H1 (cell line): Measurements from ENCODE around the gene PDE1A. TPM values are rescaled to one million over a fixed set of nuclear protein-coding genes. Genes with fewer than 3 reads are reported as not detected.

Experiments used
- CTCF ChIA-PET: fragments of 300-600 bp; sonication (Branson Sonifier 250); formaldehyde crosslinking; loops from one replicate; lab custom pipeline; 2021; ENCODE audit not compliant: partially characterized antibody; lab: Charles Lee
- POLR2A ChIA-PET: fragments of 300-600 bp; sonication (Branson Sonifier 250); formaldehyde crosslinking; loops from one replicate; lab custom pipeline; 2021; ENCODE audit warnings: inconsistent platforms; ENCODE audit not compliant: partially characterized antibody; lab: Charles Lee
- DNase-seq, 2 experiments: peaks; one replicate each; pipeline versions ENCODE4 v3.0.0 to v3.0.0-alpha.2; 2010 to 2022; ENCODE audit warnings: low spot score in 2 of 2, low read depth in 1 of 2, mixed read lengths in 1 of 2
- FAIRE-seq: peaks from 2 replicates; lab custom pipeline; 2011; peaks lifted over from hg19 to GRCh38; lab: Jason Lieb, UNC
- H2AFZ ChIP-seq: 2 replicates; pipeline ENCODE4 v1.8.1; 2012; ENCODE audit warnings: low read length, inconsistent platforms
- H2AK5ac ChIP-seq: 2 replicates; pipeline ENCODE4 v1.6.1; 2013; ENCODE audit warnings: low read depth, low read length
- H2BK120ac ChIP-seq: replicated peaks from 2 replicates; pipeline ENCODE3; 2013; ENCODE audit warnings: low read depth, low read length, inconsistent platforms
- H2BK12ac ChIP-seq: 2 replicates; pipeline ENCODE4 v1.6.1; 2013; ENCODE audit warnings: low read depth, low read length
- H2BK15ac ChIP-seq: 2 replicates; pipeline ENCODE4 v1.6.1; 2013; ENCODE audit warnings: low read length
- H2BK20ac ChIP-seq: 2 replicates; pipeline ENCODE4 v1.6.1; 2013; ENCODE audit warnings: low read length
- H2BK5ac ChIP-seq: 2 replicates; pipeline ENCODE4 v1.6.1; 2013; ENCODE audit warnings: low read depth, low read length
- H3K14ac ChIP-seq: 2 replicates; pipeline ENCODE4 v1.6.1; 2013; ENCODE audit warnings: inconsistent platforms; ENCODE audit not compliant: insufficient read length
- H3K18ac ChIP-seq: 2 replicates; pipeline ENCODE4 v1.6.1; 2013; ENCODE audit warnings: low read length; ENCODE audit errors: extremely low read depth
- H3K23ac ChIP-seq: 2 replicates; pipeline ENCODE4 v1.6.1; 2013; ENCODE audit warnings: inconsistent platforms; ENCODE audit not compliant: insufficient read length
- H3K23me2 ChIP-seq: 2 replicates; pipeline ENCODE4 v1.6.1; 2013; ENCODE audit warnings: low read depth, low read length
- H3K27ac ChIP-seq: 2 replicates; pipeline ENCODE4 v1.6.1; 2011; ENCODE audit warnings: low read depth, low read length, inconsistent platforms
- H3K27me3 ChIP-seq, 4 experiments: replicated peaks in 1 of 4; 1 replicate in 1 of 4; 2 replicates in 3 of 4; pipeline versions ENCODE4 v1.6.1 to v1.8.1; 2011 to 2013; ENCODE audit warnings: low read length in 3 of 4, mild to moderate bottlenecking in 3 of 4, inconsistent platforms in 2 of 4, mixed read lengths in 2 of 4, moderate library complexity in 1 of 4; ENCODE audit not compliant: control insufficient read depth in 3 of 4, insufficient read depth in 3 of 4; ENCODE audit errors: extremely low read depth in 1 of 4
- H3K36me3 ChIP-seq, 4 experiments: 2 replicates each; pipeline versions ENCODE4 v1.6.1 to v1.8.1; 2011 to 2013; ENCODE audit warnings: mild to moderate bottlenecking in 4 of 4, low read length in 3 of 4, moderate library complexity in 2 of 4, control low read depth in 1 of 4, inconsistent platforms in 1 of 4; ENCODE audit not compliant: insufficient read depth in 4 of 4, control insufficient read depth in 2 of 4
- H3K4ac ChIP-seq: replicated peaks from 2 replicates; pipeline ENCODE3; 2013; ENCODE audit warnings: low read length, low read depth, mixed read lengths, inconsistent platforms; ENCODE audit not compliant: insufficient read length
- H3K4me1 ChIP-seq, 4 experiments: replicated peaks in 1 of 4; 1 replicate in 1 of 4; 2 replicates in 3 of 4; pipeline versions ENCODE4 v1.6.1 to v1.8.1; 2011 to 2013; ENCODE audit warnings: low read length in 3 of 4, inconsistent platforms in 2 of 4, mixed read lengths in 1 of 4; ENCODE audit not compliant: insufficient read depth in 4 of 4, control insufficient read depth in 3 of 4
- H3K4me2 ChIP-seq, 2 experiments: 2 replicates each; pipeline versions ENCODE4 v1.6.1 to v1.8.1; 2011 to 2013; ENCODE audit warnings: low read depth in 2 of 2, low read length in 2 of 2, control low read depth in 1 of 2, inconsistent platforms in 1 of 2, mild to moderate bottlenecking in 1 of 2; ENCODE audit not compliant: insufficient read depth in 1 of 2
- H3K4me3 ChIP-seq, 4 experiments: fragments of 200-600, 300-600 bp in 1 of 4; sonication (generic), shearing (Covaris generic), sonication (Bioruptor Twin) in 1 of 4; 2 replicates each; pipeline versions ENCODE4 v1.5.1 to v1.8.1; 2011 to 2016; ENCODE audit warnings: low read length in 4 of 4, low read depth in 3 of 4, control low read depth in 2 of 4, inconsistent platforms in 2 of 4, mild to moderate bottlenecking in 2 of 4, mixed read lengths in 1 of 4, moderate library complexity in 1 of 4; ENCODE audit not compliant: insufficient read depth in 2 of 4; ENCODE audit errors: extremely low read depth in 1 of 4
- H3K56ac ChIP-seq: replicated peaks from 2 replicates; pipeline ENCODE3; 2013; ENCODE audit warnings: low read depth, mild to moderate bottlenecking, mixed read lengths, low read length, inconsistent platforms; ENCODE audit not compliant: insufficient read length
- H3K79me1 ChIP-seq: 2 replicates; pipeline ENCODE4 v1.6.1; 2013; ENCODE audit warnings: low read depth, low read length, control low read depth
- H3K79me2 ChIP-seq, 2 experiments: 2 replicates each; pipeline versions ENCODE4 v1.6.1 to v1.8.1; 2012 to 2013; ENCODE audit warnings: low read length in 2 of 2, mild to moderate bottlenecking in 2 of 2, inconsistent platforms in 1 of 2; ENCODE audit not compliant: insufficient read depth in 2 of 2, control insufficient read depth in 1 of 2
- H3K9ac ChIP-seq, 4 experiments: replicated peaks in 1 of 4; 1 replicate in 1 of 4; 2 replicates in 3 of 4; pipeline versions ENCODE4 v1.6.1 to v1.8.1; 2011 to 2013; ENCODE audit warnings: low read depth in 3 of 4, low read length in 3 of 4, control low read depth in 2 of 4, mild to moderate bottlenecking in 2 of 4, moderate library complexity in 2 of 4, inconsistent platforms in 1 of 4; ENCODE audit errors: extremely low read depth in 1 of 4
- H3K9me3 ChIP-seq, 2 experiments: 2 replicates each; pipeline versions ENCODE4 v1.6.1 to v1.8.1; 2012 to 2013; ENCODE audit warnings: mild to moderate bottlenecking in 2 of 2, moderate library complexity in 2 of 2, control low read depth in 1 of 2, inconsistent platforms in 1 of 2, low read depth in 1 of 2, low read length in 1 of 2, mixed read lengths in 1 of 2; ENCODE audit not compliant: insufficient read depth in 2 of 2
- H4K20me1 ChIP-seq, 2 experiments: replicated peaks in 1 of 2; 2 replicates each; pipeline versions ENCODE3 to v1.8.1; 2011 to 2013; ENCODE audit warnings: inconsistent platforms in 2 of 2, low read length in 2 of 2, mild to moderate bottlenecking in 1 of 2; ENCODE audit not compliant: insufficient read depth in 2 of 2, control insufficient read depth in 1 of 2
- H4K5ac ChIP-seq: 2 replicates; pipeline ENCODE4 v1.6.1; 2013; ENCODE audit warnings: low read length, low read depth, mixed read lengths, inconsistent platforms; ENCODE audit not compliant: insufficient read length
- H4K8ac ChIP-seq: 2 replicates; pipeline ENCODE4 v1.8.0; 2013; ENCODE audit warnings: mild to moderate bottlenecking, moderate library complexity, low read length, inconsistent platforms; ENCODE audit not compliant: insufficient read depth; ENCODE audit errors: extremely low read depth
- H4K91ac ChIP-seq: replicated peaks from 2 replicates; pipeline ENCODE3; 2013; ENCODE audit warnings: low read length, mixed read lengths, inconsistent platforms; ENCODE audit not compliant: insufficient read length
- CBX8 ChIP-seq: fragments of 300-800, 300-1000 bp; sonication (generic); IDR thresholded peaks from 2 replicates; pipeline ENCODE4 v1.7.1; 2016; ENCODE audit warnings: low read depth, low read length, borderline replicate concordance
- CEBPB ChIP-seq: IDR thresholded peaks from 2 replicates; pipeline ENCODE4 v1.6.1; 2012; ENCODE audit warnings: low read depth, low read length
- FOSL1 ChIP-seq: IDR thresholded peaks from 2 replicates; pipeline ENCODE4 v1.6.1; 2011; ENCODE audit warnings: mild to moderate bottlenecking, low read depth, low read length, moderate library complexity; ENCODE audit not compliant: insufficient read depth
- RNF2 ChIP-seq: fragments of 200-900, 300-1000 bp; sonication (generic); IDR thresholded peaks from 2 replicates; pipeline ENCODE4 v1.7.1; 2016; ENCODE audit warnings: borderline replicate concordance, low read depth, mild to moderate bottlenecking, antibody characterized with exemption, low read length; ENCODE audit not compliant: poor library complexity, severe bottlenecking; ENCODE audit errors: missing control alignments
- SP4 ChIP-seq: IDR thresholded peaks from 2 replicates; pipeline ENCODE4 v1.6.1; 2012; ENCODE audit warnings: low read length, inconsistent platforms
- YY1 ChIP-seq: IDR thresholded peaks from 2 replicates; pipeline ENCODE4 v1.6.1; 2011; ENCODE audit warnings: low read depth, mild to moderate bottlenecking, low read length
- WGBS, 2 experiments: shearing (Covaris generic) in 1 of 2; methylation state at CpG; one replicate each; pipeline versions ENCODE4 v1.1.6 to v1.1.7; 2013 to 2015; ENCODE audit warnings: low lambda C conversion rate in 2 of 2, mixed read lengths in 2 of 2, inconsistent platforms in 1 of 2, low coverage in 1 of 2, missing lambda C conversion rate in 1 of 2; ENCODE audit not compliant: insufficient replicate concordance in 2 of 2, insufficient coverage in 1 of 2, insufficient read length in 1 of 2; ENCODE audit errors: extremely low coverage in 1 of 2, missing lambda C conversion rate in 1 of 2; 5-methylcytosine and 5-hydroxymethylcytosine counted together
- polyA plus RNA-seq, 7 experiments: library from polyadenylated mRNA; depleted of rRNA in 3 of 7; stranded (reverse) in 5 of 7; unstranded in 2 of 7; fragments of >200 nt in 5 of 7; fragments of 200-250 nt in 2 of 7; gene quantifications; 1 replicate in 5 of 7; 2 replicates in 1 of 7; 4 replicates in 1 of 7; pipeline versions ENCODE4 v1.2.1 to v1.2.3, GENCODE V29; 2011 to 2013; ENCODE audit warnings: missing spikeins in 2 of 7, mixed read lengths in 2 of 7
- total RNA-seq: library from RNA; stranded (reverse); fragmentation: NEBNext Ultra II Directional; extraction: Animal tissue kit (Norgen Biotek cat#: 25700); gene quantifications from 2 replicates; pipeline ENCODE4 v1.2.1, GENCODE V29; 2021
- TF ChIP-seq, protein P1 (sequence below): IDR thresholded peaks from 2 replicates; pipeline ENCODE4 v1.6.1; 2011; ENCODE audit warnings: low read depth, mild to moderate bottlenecking, low read length; ENCODE audit not compliant: insufficient read depth

The PDE1A gene
- total and polyA plus RNA-seq, 2 of the 8 experiments (the other 6 are each of a cell fraction or from before 2014, with no cell fraction given), result 0.34 TPM; not detected in 1

DNA sequence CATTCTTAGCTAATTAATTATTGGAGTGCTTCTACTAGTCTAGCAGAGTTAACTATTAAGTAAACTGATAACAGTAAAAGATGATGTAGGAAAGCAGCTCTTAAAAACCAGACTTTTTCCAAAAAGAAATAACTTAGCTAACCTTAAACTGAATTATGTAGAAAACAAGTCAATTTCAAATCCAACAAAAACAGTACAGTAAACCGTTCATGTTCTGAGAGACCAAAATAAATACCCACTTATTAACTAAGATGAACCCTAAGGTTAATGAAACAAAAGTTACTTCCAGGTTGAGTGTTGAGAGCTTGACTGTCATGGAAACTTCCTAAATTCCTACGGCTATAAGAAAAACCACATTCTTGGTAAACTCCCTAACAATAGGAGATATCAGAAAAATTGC is 260.0 kb downstream of the PDE1A start:
- Histone ChIP-seq H3K36me3 (no peaks in the 10 kb centered on the region), H3K4ac (no peak overlapping the region), H3K23ac (no peak overlapping the region), H3K9me3 (no peaks in the 10 kb centered on the region), H3K27me3 (no peaks in the 10 kb centered on the region), H3K18ac (no peak overlapping the region), H2BK12ac (no peak overlapping the region), H4K8ac (no peak overlapping the region), H4K91ac (no peak overlapping the region), H2BK120ac (no peak overlapping the region), H3K27ac (no peak overlapping the region), H3K9ac (no peak overlapping the region), H4K5ac (no peak overlapping the region), H3K56ac (no peak overlapping the region), H3K79me2 (no peaks in the 10 kb centered on the region), H3K23me2 (no peaks in the 10 kb centered on the region), H2BK15ac (no peak overlapping the region), H2AK5ac (no peak overlapping the region), H2BK20ac (no peak overlapping the region), H3K4me1 (no peaks in the 10 kb centered on the region), H2AFZ (no peak overlapping the region), H2BK5ac (no peak overlapping the region), H3K4me3 (no peak overlapping the region), H4K20me1 (no peaks in the 10 kb centered on the region), H3K79me1 (no peaks in the 10 kb centered on the region), H3K14ac (no peak overlapping the region), H3K4me2 (no peak overlapping the region)
- FAIRE-seq (no peak), DNase-seq (no peak)
- ChIA-PET POLR2A (no interaction called here), CTCF (interaction anchor here (0.8 to 1.8 kb wide), 3 partner anchors 244 to 500 kb away, joined by 3 to 5 read pairs (median 4); no protein-coding TSS in a partner anchor)
- 93% methylated on average over 2 of the region's 2 CpGs; no CpG with 5 or more reads in 1 of the 2 experiments for WGBS, 2 experiments
- TF ChIP-seq RNF2 (no peak), YY1 (no peak), CEBPB (no peak), FOSL1 (no peak), CBX8 (no peak), SP4 (no peak)
- TF ChIP-seq, protein P1, sequence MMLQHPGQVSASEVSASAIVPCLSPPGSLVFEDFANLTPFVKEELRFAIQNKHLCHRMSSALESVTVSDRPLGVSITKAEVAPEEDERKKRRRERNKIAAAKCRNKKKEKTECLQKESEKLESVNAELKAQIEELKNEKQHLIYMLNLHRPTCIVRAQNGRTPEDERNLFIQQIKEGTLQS, result no peak
